Mucosa of stomach (tissue), 1 donor: Measurements from ENCODE around the gene PDXK.
A peak's percentile ranks its signal among the peaks of the same experiment; 100 is the strongest.
"Not testable (repeated sequence)": the region's sequence is repeated elsewhere in the genome, so short reads cannot be mapped to it uniquely, and the experiment has no call there.

ENCODE experiments used
- H3K27me3 ChIP-seq: one replicate; pipeline ENCODE4 v1.7.0; 2013; ENCODE audit warnings: mild to moderate bottlenecking, low read length; ENCODE audit not compliant: control insufficient read depth, insufficient read depth
- H3K36me3 ChIP-seq: one replicate; pipeline ENCODE4 v1.7.0; 2013; ENCODE audit warnings: low read length; ENCODE audit not compliant: control insufficient read depth, insufficient read depth
- H3K4me1 ChIP-seq: one replicate; pipeline ENCODE4 v1.7.0; 2013; ENCODE audit warnings: mild to moderate bottlenecking, low read length; ENCODE audit not compliant: control insufficient read depth, insufficient read depth
- H3K4me3 ChIP-seq: one replicate; pipeline ENCODE4 v1.7.0; 2013; ENCODE audit warnings: low read length
- H3K9ac ChIP-seq: one replicate; pipeline ENCODE4 v1.7.0; 2013; ENCODE audit warnings: mild to moderate bottlenecking, low read length, moderate library complexity
- H3K9me3 ChIP-seq: one replicate; pipeline ENCODE4 v1.7.0; 2013; ENCODE audit warnings: mild to moderate bottlenecking, low read length, moderate library complexity; ENCODE audit not compliant: control insufficient read depth
- donor health status: Pancreatic carcinoma.

The PDXK gene

DNA sequence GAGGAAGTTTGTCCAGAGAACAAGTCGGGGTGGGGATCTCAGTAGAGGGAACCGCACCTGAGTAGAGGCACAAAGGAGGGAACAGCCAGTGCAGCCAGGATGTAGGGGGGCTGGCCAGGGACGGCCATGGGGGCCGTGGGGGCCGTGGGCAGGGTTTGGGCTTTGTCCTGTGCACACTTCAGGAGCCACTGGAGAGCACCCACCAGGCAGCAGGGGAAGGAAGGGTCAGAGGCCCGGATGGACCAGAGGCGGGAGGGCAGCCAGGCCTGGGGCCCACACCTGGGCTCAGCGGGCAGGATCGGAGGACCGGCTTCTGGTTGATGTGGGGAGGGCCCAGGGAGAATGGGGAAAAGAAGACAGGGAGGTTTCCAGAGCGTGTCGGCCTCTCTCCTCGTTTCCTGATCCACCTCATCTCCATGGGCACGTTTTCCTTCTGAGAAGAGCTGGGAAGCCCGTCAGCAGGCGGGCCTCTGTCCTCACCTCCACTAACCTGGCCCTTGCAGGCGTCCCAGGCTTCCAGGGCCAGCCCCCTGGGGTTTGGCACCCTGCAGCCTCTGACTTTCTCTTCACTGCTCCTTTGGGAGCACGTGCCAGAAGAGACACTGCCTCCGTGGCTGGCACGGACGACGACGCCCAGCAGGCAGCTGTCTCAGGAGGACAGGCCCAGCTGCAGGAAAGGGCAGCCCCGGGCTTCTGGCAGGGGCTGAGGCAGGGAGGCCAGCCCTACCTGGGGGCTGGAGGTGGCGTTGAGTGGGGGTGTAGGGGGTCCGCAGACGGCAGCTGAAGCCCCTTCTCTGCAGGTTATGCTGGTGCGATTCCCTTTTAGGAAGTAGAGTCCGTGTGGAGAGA lies 16.8 kb upstream of the PDXK start:
- peak overlapping the region; percentile 64 for H3K9ac ChIP-seq
- peak overlapping the region; percentile 12 for H3K4me3 ChIP-seq
- peaks cover 5% of the 10 kb centered on the region for H3K27me3 ChIP-seq
- no peaks in the 10 kb centered on the region for H3K36me3 ChIP-seq
- no peaks in the 10 kb centered on the region for H3K9me3 ChIP-seq
- H3K4me1 ChIP-seq = peaks cover 16% of the 10 kb centered on the region

DNA sequence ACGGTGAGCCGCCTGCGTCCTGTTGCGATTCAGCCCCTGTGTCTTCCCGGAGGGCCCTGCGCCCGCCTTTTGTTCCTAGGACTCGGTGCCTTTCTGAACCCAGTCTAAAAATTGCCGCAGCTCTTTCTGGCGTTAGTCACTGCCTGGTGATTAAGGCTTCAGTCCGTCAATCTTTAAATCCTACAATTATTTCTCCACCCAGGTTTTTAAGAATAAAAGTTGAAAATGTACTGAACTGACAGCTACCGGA lies 16.2 kb upstream of the PDXK start:
- Histone ChIP-seq H3K4me3 (peak overlapping the region; percentile 12), H3K4me1 (peaks cover 16% of the 10 kb centered on the region), H3K9ac (peak overlapping the region; percentile 64), H3K36me3 (no peaks in the 10 kb centered on the region), H3K27me3 (peaks cover 5% of the 10 kb centered on the region), H3K9me3 (no peaks in the 10 kb centered on the region)

GRCh38 chr21:43703035-43703880 lies 15.7 kb upstream of the PDXK start:
- H3K36me3 ChIP-seq = no peaks in the 10 kb centered on the region
- H3K4me3 ChIP-seq = peak overlapping the region; percentile 12
- H3K27me3 ChIP-seq = peaks cover 5% of the 10 kb centered on the region
- peaks cover 16% of the 10 kb centered on the region for H3K4me1 ChIP-seq
- no peaks in the 10 kb centered on the region for H3K9me3 ChIP-seq
- H3K9ac ChIP-seq = peak overlapping the region; percentile 64

GRCh38 chr21:43707462-43707861 lies 11.5 kb upstream of the PDXK start:
- H3K9ac ChIP-seq = no peak overlapping the region
- peaks cover 22% of the 10 kb centered on the region for H3K4me1 ChIP-seq
- H3K27me3 ChIP-seq = no peaks in the 10 kb centered on the region
- no peak overlapping the region for H3K4me3 ChIP-seq
- no peaks in the 10 kb centered on the region for H3K9me3 ChIP-seq
- no peaks in the 10 kb centered on the region for H3K36me3 ChIP-seq

- Histone ChIP-seq H3K4me1 (peaks cover 18% of the 10 kb centered on the region), H3K4me3 (no peak overlapping the region), H3K9me3 (no peaks in the 10 kb centered on the region), H3K9ac (no peak overlapping the region), H3K27me3 (no peaks in the 10 kb centered on the region), H3K36me3 (no peaks in the 10 kb centered on the region)
These were observed 10.1 kb upstream of the PDXK start for GRCh38 chr21:43708745-43709381.

DNA sequence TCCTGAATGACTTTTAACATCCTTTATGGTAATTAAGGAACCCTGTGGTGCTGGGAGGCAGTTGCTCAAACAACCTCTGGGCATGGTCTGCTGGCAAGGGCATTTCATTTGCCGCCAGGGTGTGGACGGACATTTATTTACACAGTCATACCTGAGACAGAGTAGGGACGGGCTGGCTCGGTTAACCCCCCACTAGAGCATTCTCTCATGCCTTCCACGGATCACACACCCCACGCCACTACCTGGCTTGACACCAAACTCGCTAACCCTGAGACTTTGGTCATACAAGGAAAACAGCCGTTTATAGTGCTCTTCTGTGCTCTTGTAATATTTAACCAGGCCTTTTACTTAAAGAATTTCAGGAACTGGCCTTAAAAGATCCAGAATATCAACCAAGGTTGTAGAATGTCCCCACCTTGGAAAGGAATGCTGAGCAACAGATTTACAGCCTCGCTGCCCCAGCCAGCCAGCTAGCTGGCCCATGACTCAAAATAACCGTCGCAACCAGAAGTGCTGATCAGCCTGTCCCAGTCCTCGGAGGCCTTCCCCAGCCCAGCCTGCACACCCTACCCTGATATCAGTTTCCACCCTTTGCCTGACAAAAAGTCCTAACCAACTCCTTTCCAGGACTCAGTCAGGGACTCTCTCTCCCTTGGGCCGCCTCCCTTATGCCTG lies 6.5 kb upstream of the PDXK start:
- H3K4me3 ChIP-seq = peak overlapping the region; percentile 22
- no peaks in the 10 kb centered on the region for H3K27me3 ChIP-seq
- H3K9me3 ChIP-seq = no peaks in the 10 kb centered on the region
- peak overlapping the region; percentile 45 for H3K9ac ChIP-seq
- H3K4me1 ChIP-seq = peaks cover 18% of the 10 kb centered on the region
- no peaks in the 10 kb centered on the region for H3K36me3 ChIP-seq

DNA sequence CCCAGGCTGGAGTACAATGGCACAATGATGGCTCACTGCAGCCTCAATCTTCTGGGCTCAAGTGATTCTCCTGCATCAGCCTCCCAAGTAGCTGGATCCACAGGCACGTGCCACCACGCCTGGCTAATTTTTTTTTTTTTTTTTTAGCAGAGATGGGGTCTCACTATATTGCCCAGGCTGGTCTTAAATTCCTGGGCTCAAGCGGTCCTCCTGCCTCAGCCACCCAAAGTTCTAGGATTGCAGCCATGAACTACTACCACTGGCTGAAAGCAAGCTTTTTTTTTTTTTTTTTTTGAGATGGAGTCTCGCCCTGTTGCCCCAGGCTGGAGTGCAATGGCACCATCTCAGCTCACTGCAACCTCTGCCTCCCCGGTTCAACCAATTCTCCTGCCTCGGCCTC lies 5.8 kb upstream of the PDXK start:
- peaks cover 20% of the 10 kb centered on the region for H3K4me1 ChIP-seq
- not testable (repeated sequence) for H3K9me3 ChIP-seq, H3K36me3 ChIP-seq, H3K9ac ChIP-seq, H3K27me3 ChIP-seq, H3K4me3 ChIP-seq

DNA sequence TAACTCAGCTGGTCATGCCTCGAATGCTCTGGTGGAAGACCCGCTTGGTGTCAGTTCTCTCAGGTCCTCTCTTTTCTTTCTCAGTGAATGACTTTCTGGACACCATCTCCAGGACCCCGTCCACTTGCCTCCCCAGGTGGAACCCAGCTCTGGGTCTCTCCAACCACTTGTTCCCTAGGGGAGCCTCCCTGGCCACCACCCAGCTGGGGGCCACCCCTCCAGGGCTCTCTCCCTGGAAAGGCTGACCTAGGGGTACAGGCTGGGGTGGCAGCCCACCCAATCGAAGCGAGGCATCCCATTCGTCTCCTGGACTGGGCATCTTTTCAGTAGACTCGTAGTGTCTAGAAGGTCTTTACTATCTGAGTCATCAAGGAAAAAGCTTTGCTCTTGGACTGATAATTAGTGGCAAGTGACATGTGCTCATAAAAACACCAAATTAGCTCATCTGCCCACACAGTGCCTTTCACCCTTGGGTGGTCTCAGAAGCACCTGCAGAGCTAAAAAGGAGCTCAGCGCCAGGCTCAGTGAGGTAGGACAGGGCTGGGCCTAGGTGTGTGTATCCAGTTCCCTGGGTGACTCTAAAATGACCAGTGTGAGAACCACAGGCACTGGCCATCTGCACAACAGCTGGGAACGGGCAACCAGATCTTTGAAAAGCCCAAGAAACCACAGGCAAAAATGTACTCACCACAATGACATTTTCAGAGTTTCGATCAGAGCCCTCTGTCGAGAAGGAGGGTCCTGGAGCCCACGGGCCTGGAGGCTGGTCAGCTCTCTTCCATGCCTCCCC lies 2.4 kb upstream of the PDXK start:
- Histone ChIP-seq H3K4me3 (no peak overlapping the region), H3K27me3 (no peaks in the 10 kb centered on the region), H3K9me3 (no peaks in the 10 kb centered on the region), H3K4me1 (peaks cover 34% of the 10 kb centered on the region), H3K36me3 (no peaks in the 10 kb centered on the region), H3K9ac (no peak overlapping the region)

- H3K4me3 ChIP-seq = no peak overlapping the region
- peaks cover 36% of the 10 kb centered on the region for H3K4me1 ChIP-seq
- H3K36me3 ChIP-seq = no peaks in the 10 kb centered on the region
- no peak overlapping the region for H3K9ac ChIP-seq
- no peaks in the 10 kb centered on the region for H3K27me3 ChIP-seq
- H3K9me3 ChIP-seq = no peaks in the 10 kb centered on the region
These were observed 1.6 kb upstream of the PDXK start for GRCh38 chr21:43717166-43717853.

DNA sequence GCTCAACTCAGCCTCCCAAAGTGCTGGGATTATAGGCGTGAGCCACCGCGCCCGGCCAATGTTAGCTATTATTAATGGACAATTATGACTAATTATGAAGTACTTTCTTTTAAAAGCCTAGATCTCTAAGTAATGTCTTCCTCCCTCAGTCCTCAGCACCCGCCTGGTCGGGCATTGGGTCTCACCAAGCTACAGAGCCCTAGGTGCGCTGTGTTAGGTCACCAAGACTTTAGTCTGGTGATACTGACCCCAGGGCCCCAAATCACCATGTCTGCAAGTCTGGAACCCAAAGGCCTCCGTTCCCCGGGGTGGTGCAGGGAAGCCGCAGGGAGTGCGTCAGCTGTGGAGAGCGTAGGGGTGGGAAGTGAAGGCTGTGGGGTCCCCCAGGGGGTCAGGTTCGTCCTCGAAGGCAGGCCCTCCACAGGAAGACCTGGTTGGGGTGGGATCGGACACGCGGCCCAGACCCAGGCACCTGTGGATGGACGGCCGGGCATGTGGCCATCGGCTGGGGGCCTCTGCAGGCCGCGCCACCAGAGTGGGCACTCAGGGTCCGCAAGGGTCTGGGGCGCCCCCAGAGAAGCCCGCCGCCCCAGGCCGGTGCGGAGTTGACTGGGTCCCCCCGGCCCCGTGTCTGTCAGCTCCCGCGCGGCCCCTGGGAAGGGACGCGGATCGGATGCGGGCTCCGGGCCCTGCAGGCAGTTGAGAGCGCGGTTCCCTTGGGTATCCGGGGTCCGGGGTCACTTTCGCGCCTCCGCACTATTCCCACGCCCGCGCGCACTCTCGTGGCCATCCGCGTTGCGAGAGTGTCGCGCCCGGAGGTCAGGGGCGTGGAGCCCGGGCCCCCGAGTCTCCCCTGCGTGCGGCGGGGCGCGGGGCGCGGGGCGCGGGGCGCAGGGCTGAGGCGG lies 710 bp upstream of the PDXK start:
- no peaks in the 10 kb centered on the region for H3K9me3 ChIP-seq
- no peaks in the 10 kb centered on the region for H3K36me3 ChIP-seq
- no peaks in the 10 kb centered on the region for H3K27me3 ChIP-seq
- H3K4me1 ChIP-seq = peaks cover 28% of the 10 kb centered on the region
- H3K4me3 ChIP-seq = peak overlapping the region; percentile 50
- peak overlapping the region; percentile 82 for H3K9ac ChIP-seq
